GM12878 (cell line): ENCODE results near the gene TBC1D22B. TPM values are rescaled to one million over a fixed set of nuclear protein-coding genes. Genes with fewer than 3 reads are reported as not detected.

ENCODE experiments used
- ATAC-seq: fragments of 200-7000 bp; cut with Tn5 transposase; 3 replicates; pipeline ENCODE4 v1.9.1; 2020; ENCODE audit warnings: mild to moderate bottlenecking, moderate library complexity
- BruUV-seq: library from RNA; stranded (reverse); fragments of 400-500 nt; replicated peaks from 2 replicates; lab custom pipeline; 2021; lab: Mats Ljungman, UMichigan
- CTCF ChIA-PET: fragments of 300-600 bp; sonication (Branson Sonifier 250); formaldehyde crosslinking; extraction: SDS; loops from one replicate; lab custom pipeline; 2021; ENCODE audit warnings: inconsistent platforms; lab: Yijun Ruan, JAX
- POLR2A ChIA-PET: fragments of 350-600 bp; formaldehyde crosslinking; extraction: SDS; loops from one replicate; lab custom pipeline; 2021; ENCODE audit warnings: inconsistent platforms; lab: Charles Lee
- RAD21 ChIA-PET: fragments of 300-600 bp; sonication (Branson Sonifier 250); formaldehyde crosslinking; loops from one replicate; lab custom pipeline; 2023; ENCODE audit warnings: antibody characterized with exemption; ENCODE audit not compliant: unreplicated experiment; lab: Charles Lee
- SMC1A ChIA-PET: fragments of 300-600 bp; sonication (Branson Sonifier 250); formaldehyde crosslinking; loops from one replicate; lab custom pipeline; 2023; ENCODE audit not compliant: unreplicated experiment, uncharacterized antibody; lab: Charles Lee
- DNase-seq: peaks from one replicate; pipeline ENCODE4 v3.0.0-alpha.2; 2011; ENCODE audit warnings: low read depth, low spot score
- FAIRE-seq: peaks from 3 replicates; lab custom pipeline; 2011; peaks lifted over from hg19 to GRCh38; lab: Jason Lieb, UNC
- H2AFZ ChIP-seq: 2 replicates; pipeline ENCODE4 v1.6.0; 2011; ENCODE audit warnings: low read depth, low read length, control low read depth; ENCODE audit not compliant: control insufficient read depth
- H3K27ac ChIP-seq: 2 replicates; pipeline ENCODE4 v1.5.1; 2011; ENCODE audit warnings: control low read depth; ENCODE audit not compliant: control insufficient read depth, insufficient read depth
- H3K27me3 ChIP-seq, 2 experiments: replicated peaks in 1 of 2; 2 replicates each; pipeline versions ENCODE4 v1.6.0 to v1.6.1; 2011; ENCODE audit warnings: low read length in 1 of 2; ENCODE audit not compliant: control insufficient read depth in 2 of 2, insufficient read depth in 2 of 2
- H3K36me3 ChIP-seq, 2 experiments: 2 replicates each; pipeline ENCODE4 v1.5.1; 2011; ENCODE audit warnings: low read length in 1 of 2; ENCODE audit not compliant: control insufficient read depth in 2 of 2, insufficient read depth in 2 of 2
- H3K4me1 ChIP-seq: 2 replicates; pipeline ENCODE4 v1.6.1; 2011; ENCODE audit warnings: mild to moderate bottlenecking, low read length, moderate library complexity, mixed read lengths; ENCODE audit not compliant: control insufficient read depth, insufficient read depth
- H3K4me2 ChIP-seq: 2 replicates; pipeline ENCODE4 v1.6.0; 2011; ENCODE audit warnings: control low read depth; ENCODE audit not compliant: control insufficient read depth, insufficient read depth
- H3K4me3 ChIP-seq: fragments of 200-600 bp; sonication (generic); 2 replicates; pipeline ENCODE4 v1.5.1; 2016
- H3K79me2 ChIP-seq: 2 replicates; pipeline ENCODE4 v1.6.0; 2011; ENCODE audit warnings: low read length; ENCODE audit not compliant: control insufficient read depth, insufficient read depth
- H3K9ac ChIP-seq: 2 replicates; pipeline ENCODE4 v1.8.0; 2011; ENCODE audit warnings: low read length, control low read depth, mixed read lengths; ENCODE audit not compliant: control insufficient read depth, insufficient read depth
- H3K9me3 ChIP-seq: replicated peaks from 3 replicates; pipeline ENCODE4 v1.5.1; 2011; ENCODE audit warnings: mild to moderate bottlenecking, low read length; ENCODE audit not compliant: control insufficient read depth, insufficient read depth
- H4K20me1 ChIP-seq: 2 replicates; pipeline ENCODE4 v1.6.0; 2011; ENCODE audit not compliant: control insufficient read depth, insufficient read depth
- ATF2 ChIP-seq: IDR thresholded peaks from 2 replicates; pipeline ENCODE4 v1.6.1; 2012; ENCODE audit warnings: low read length, inconsistent platforms
- BCLAF1 ChIP-seq: fragments of 450-650 bp; IDR thresholded peaks from 2 replicates; pipeline ENCODE4 v1.6.1; 2017; ENCODE audit warnings: antibody characterized with exemption, mild to moderate bottlenecking, moderate library complexity
- BMI1 ChIP-seq: fragments of 450-650 bp; IDR thresholded peaks from 2 replicates; pipeline ENCODE4 v1.6.1; 2016; ENCODE audit warnings: mild to moderate bottlenecking, moderate library complexity, borderline replicate concordance
- HSF1 ChIP-seq: fragments of 150-350 bp; IDR thresholded peaks from 2 replicates; pipeline ENCODE4 v1.6.1; 2014; ENCODE audit warnings: mild to moderate bottlenecking, low read depth, low read length
- MYB ChIP-seq: fragments of 150-350 bp; IDR thresholded peaks from 2 replicates; pipeline ENCODE4 v1.6.1; 2014; ENCODE audit warnings: mild to moderate bottlenecking, low read depth, low read length, borderline replicate concordance
- NFXL1 ChIP-seq: fragments of 450-650 bp; IDR thresholded peaks from 2 replicates; pipeline ENCODE4 v1.6.1; 2017; ENCODE audit warnings: antibody characterized with exemption, mild to moderate bottlenecking, borderline replicate concordance
- PML ChIP-seq: IDR thresholded peaks from 2 replicates; pipeline ENCODE4 v1.6.1; 2012; ENCODE audit warnings: low read length, inconsistent platforms
- RAD21 ChIP-seq: IDR thresholded peaks from 2 replicates; pipeline ENCODE4 v1.6.1; 2011; ENCODE audit warnings: mild to moderate bottlenecking, low read depth, low read length, moderate library complexity; ENCODE audit not compliant: insufficient read depth
- RELB ChIP-seq: fragments of 450-650 bp; IDR thresholded peaks from 2 replicates; pipeline ENCODE4 v1.6.1; 2017; ENCODE audit warnings: low read depth, mild to moderate bottlenecking, moderate library complexity
- RUNX3 ChIP-seq: IDR thresholded peaks from 2 replicates; pipeline ENCODE4 v1.6.1; 2012; ENCODE audit warnings: low read length, inconsistent platforms
- SIN3A ChIP-seq: IDR thresholded peaks from 2 replicates; pipeline ENCODE4 v1.6.1; 2012; ENCODE audit warnings: low read depth, low read length, improper control_type of control experiment
- SIX5 ChIP-seq: IDR thresholded peaks from 2 replicates; pipeline ENCODE4 v1.6.1; 2011; ENCODE audit warnings: mild to moderate bottlenecking, low read depth, low read length, moderate library complexity; ENCODE audit not compliant: severe bottlenecking
- SMAD5 ChIP-seq: IDR thresholded peaks from 2 replicates; pipeline ENCODE4 v1.6.1; 2016; ENCODE audit warnings: antibody characterized with exemption, low read depth
- ZNF207 ChIP-seq: fragments of 450-650 bp; IDR thresholded peaks from 2 replicates; pipeline ENCODE4 v1.6.1; 2014; ENCODE audit warnings: antibody characterized with exemption, mild to moderate bottlenecking, borderline replicate concordance
- ZNF24 ChIP-seq: fragments of 450-650 bp; IDR thresholded peaks from 2 replicates; pipeline ENCODE4 v1.6.1; 2017; ENCODE audit warnings: antibody characterized with exemption, mild to moderate bottlenecking
- WGBS: methylation state at CpG from one replicate; pipeline ENCODE4 v1.1.6; 2016; ENCODE audit warnings: low lambda C conversion rate; ENCODE audit not compliant: insufficient replicate concordance, insufficient coverage; ENCODE audit errors: missing lambda C conversion rate; 5-methylcytosine and 5-hydroxymethylcytosine counted together
- in situ Hi-C: fragments of 300-500 bp; cut with MboI; formaldehyde crosslinking; loops from 9 replicates; pipeline ENCODE4 v1.14.3; 2018; ENCODE audit warnings: mixed read lengths
- intact Hi-C: fragments of 100-400 bp; cut with micrococcal nuclease; formaldehyde crosslinking; loops from one replicate; pipeline ENCODE4 v1.14.2; 2022; ENCODE audit not compliant: unreplicated experiment
- polyA plus RNA-seq, 11 experiments: library from polyadenylated mRNA; depleted of rRNA in 4 of 11; unstranded in 6 of 11; stranded (reverse) in 5 of 11; fragments of >200 nt; fragmentation: Nextera tagmentation in 4 of 11; fragmentation: Illumina TruSeq in 1 of 11; extraction: Ambion mirVana in 4 of 11; extraction: Trizol in 1 of 11; gene quantifications; 1 replicate in 1 of 11; 2 replicates in 10 of 11; pipeline versions ENCODE4 v1.2.1 to v1.2.3, GENCODE V29; 2011 to 2016; ENCODE audit warnings: inconsistent platforms in 2 of 11, missing spikeins in 2 of 11, low read depth in 1 of 11
- total RNA-seq, 4 experiments: library from RNA; depleted of rRNA in 3 of 4; stranded (reverse); fragments of >200 nt in 3 of 4; fragmentation: Illumina TruSeq in 1 of 4; extraction: Trizol in 1 of 4; gene quantifications; 2 replicates each; pipeline versions ENCODE4 v1.2.1 to v1.2.3, GENCODE V29; 2013 to 2021

TBC1D22B gene
- total and polyA plus RNA-seq, 10 of the 15 experiments (the other 5 are each of a cell fraction or from before 2014, with no cell fraction given), result 3.4 to 18.7 (median 14.1) TPM

- TF ChIP-seq ATF2, result no peak
- TF ChIP-seq RUNX3, result peak; percentile 61
- TF ChIP-seq SIX5, result no peak
- TF ChIP-seq RAD21, result peak; percentile 99
- TF ChIP-seq HSF1, result no peak
Measured at GRCh38 chr6:37210313-37210968, 47.1 kb upstream of the TBC1D22B start (continued).

GRCh38 chr6:37212268-37212667, 45.3 kb upstream of the TBC1D22B start:
- Histone ChIP-seq H3K4me3 (no peak overlapping the region), H3K9me3 (no peaks in the 10 kb centered on the region), H3K27ac (no peak overlapping the region), H4K20me1 (no peaks in the 10 kb centered on the region), H2AFZ (no peak overlapping the region), H3K36me3 (no peaks in the 10 kb centered on the region), H3K4me2 (no peak overlapping the region), H3K4me1 (no peaks in the 10 kb centered on the region), H3K79me2 (no peaks in the 10 kb centered on the region), H3K27me3 (no peaks in the 10 kb centered on the region), H3K9ac (no peak overlapping the region)
- no TSS peak for BruUV-seq
- intact Hi-C loops, result no loop called here
- SMC1A ChIA-PET, result interaction anchor here (0.6 to 1.3 kb wide), 4 partner anchors 18 to 107 kb away, joined by 3 to 5 read pairs (median 3); no protein-coding TSS in a partner anchor
- FAIRE-seq (no peak), DNase-seq (no peak), ATAC-seq (no peak)
- CTCF ChIA-PET, result interaction anchor here (0.6 to 9.2 kb wide), 11 partner anchors 10 to 327 kb away, joined by 3 to 135 read pairs (median 8); partner anchors contain the start of gene C6orf89
- WGBS, result 68% methylated on average over 9 of the region's 9 CpGs
- in situ Hi-C loops, result loop anchor here (5.0 kb wide), 1 partner anchor 445 kb away; no protein-coding TSS in a partner anchor
- POLR2A ChIA-PET, result no interaction called here
- RAD21 ChIA-PET, result interaction anchor here (0.5 to 1.8 kb wide), 3 partner anchors 39 to 194 kb away, joined by 3 to 11 read pairs (median 3); no protein-coding TSS in a partner anchor
- no peak for TF ChIP-seq PML
- TF ChIP-seq NFXL1, result no peak
- no peak for TF ChIP-seq SIX5
- TF ChIP-seq SMAD5, result no peak
- no peak for TF ChIP-seq RELB
- no peak for TF ChIP-seq SIN3A
- TF ChIP-seq BMI1, result no peak
- no peak for TF ChIP-seq MYB
- no peak for TF ChIP-seq BCLAF1
- TF ChIP-seq ZNF24, result no peak
- no peak for TF ChIP-seq ZNF207
